GM12878 (cell line): ENCODE data around the gene DCLRE1B.

Source experiments
- TF ChIP-seq, protein P1 (sequence below): IDR thresholded peaks from 2 replicates; pipeline ENCODE4 v1.6.1; 2012; ENCODE audit warnings: mild to moderate bottlenecking, low read depth, low read length
- TF ChIP-seq, protein P2 (sequence below): IDR thresholded peaks from 2 replicates; pipeline ENCODE4 v1.6.1; 2012; ENCODE audit warnings: low read depth, low read length, improper control_type of control experiment

DNA sequence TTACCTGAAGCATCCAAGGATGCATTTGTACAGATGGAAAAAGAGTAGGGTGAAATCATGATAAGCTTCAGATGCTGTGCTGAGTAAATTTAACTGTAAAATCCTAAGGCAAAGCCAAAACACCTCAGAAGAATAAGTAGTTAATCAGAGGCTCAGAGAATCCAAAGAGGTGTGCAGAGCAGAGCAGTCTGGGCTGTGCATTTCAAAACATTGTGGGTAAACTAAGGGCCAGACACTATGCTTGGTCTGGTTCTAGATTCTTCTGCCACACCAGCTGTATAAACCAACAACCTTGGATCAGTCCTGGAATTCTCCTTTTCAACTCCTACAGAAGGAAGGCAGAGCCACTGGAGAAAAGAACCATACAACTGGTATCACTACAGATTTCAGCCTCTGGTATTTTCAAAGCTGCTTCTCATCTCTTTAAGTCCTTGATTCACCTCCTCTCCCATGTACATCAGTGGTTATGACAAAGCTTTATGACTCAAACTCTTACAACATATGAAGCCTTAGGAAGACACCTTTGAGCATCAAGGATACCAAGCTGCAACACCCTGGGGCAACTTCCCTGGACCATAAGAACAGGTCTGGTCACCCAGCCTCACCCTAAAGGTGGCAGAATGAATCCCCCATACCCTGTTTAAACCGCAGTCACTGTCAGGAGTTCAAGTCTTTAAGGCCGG lies 12.4 kb downstream of the DCLRE1B start:
- TF ChIP-seq, protein P1, sequence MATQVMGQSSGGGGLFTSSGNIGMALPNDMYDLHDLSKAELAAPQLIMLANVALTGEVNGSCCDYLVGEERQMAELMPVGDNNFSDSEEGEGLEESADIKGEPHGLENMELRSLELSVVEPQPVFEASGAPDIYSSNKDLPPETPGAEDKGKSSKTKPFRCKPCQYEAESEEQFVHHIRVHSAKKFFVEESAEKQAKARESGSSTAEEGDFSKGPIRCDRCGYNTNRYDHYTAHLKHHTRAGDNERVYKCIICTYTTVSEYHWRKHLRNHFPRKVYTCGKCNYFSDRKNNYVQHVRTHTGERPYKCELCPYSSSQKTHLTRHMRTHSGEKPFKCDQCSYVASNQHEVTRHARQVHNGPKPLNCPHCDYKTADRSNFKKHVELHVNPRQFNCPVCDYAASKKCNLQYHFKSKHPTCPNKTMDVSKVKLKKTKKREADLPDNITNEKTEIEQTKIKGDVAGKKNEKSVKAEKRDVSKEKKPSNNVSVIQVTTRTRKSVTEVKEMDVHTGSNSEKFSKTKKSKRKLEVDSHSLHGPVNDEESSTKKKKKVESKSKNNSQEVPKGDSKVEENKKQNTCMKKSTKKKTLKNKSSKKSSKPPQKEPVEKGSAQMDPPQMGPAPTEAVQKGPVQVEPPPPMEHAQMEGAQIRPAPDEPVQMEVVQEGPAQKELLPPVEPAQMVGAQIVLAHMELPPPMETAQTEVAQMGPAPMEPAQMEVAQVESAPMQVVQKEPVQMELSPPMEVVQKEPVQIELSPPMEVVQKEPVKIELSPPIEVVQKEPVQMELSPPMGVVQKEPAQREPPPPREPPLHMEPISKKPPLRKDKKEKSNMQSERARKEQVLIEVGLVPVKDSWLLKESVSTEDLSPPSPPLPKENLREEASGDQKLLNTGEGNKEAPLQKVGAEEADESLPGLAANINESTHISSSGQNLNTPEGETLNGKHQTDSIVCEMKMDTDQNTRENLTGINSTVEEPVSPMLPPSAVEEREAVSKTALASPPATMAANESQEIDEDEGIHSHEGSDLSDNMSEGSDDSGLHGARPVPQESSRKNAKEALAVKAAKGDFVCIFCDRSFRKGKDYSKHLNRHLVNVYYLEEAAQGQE = no peak
- TF ChIP-seq, protein P2, sequence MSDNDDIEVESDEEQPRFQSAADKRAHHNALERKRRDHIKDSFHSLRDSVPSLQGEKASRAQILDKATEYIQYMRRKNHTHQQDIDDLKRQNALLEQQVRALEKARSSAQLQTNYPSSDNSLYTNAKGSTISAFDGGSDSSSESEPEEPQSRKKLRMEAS = no peak
